Spleen (tissue), 11 donors: ENCODE measurements around the gene NFRKB. TPM values are rescaled to one million over a fixed set of nuclear protein-coding genes. Genes with fewer than 3 reads are reported as not detected.

ENCODE experiments used
- DNase-seq: peaks from one replicate; pipeline ENCODE4 v3.0.0-alpha.2; 2020
- H3K27ac ChIP-seq, 8 donors: fragments of 200-600 bp; sonication (generic) in 7 of 8; 1 replicate in 4 of 8; 2 replicates in 4 of 8; pipeline versions ENCODE4 v1.5.0 to v1.8.0; 2016 to 2021; ENCODE audit warnings: inconsistent platforms in 4 of 8, mild to moderate bottlenecking in 4 of 8, moderate library complexity in 1 of 8
- H3K27me3 ChIP-seq, 7 donors: fragments of 200-600 bp; sonication (generic) in 6 of 7; replicated peaks in 1 of 7; 1 replicate in 4 of 7; 2 replicates in 3 of 7; pipeline versions ENCODE4 v1.5.0 to v1.8.0; 2016 to 2021; ENCODE audit warnings: inconsistent platforms in 3 of 7, mild to moderate bottlenecking in 1 of 7
- H3K36me3 ChIP-seq, 6 donors: fragments of 200-600 bp; sonication (generic) in 5 of 6; 1 replicate in 4 of 6; 2 replicates in 2 of 6; pipeline versions ENCODE4 v1.5.0 to v1.8.0; 2016 to 2021; ENCODE audit warnings: inconsistent platforms in 2 of 6
- H3K4me1 ChIP-seq, 6 donors: fragments of 200-600 bp; sonication (generic) in 5 of 6; 1 replicate in 3 of 6; 2 replicates in 3 of 6; pipeline versions ENCODE4 v1.5.0 to v1.8.0; 2016 to 2021; ENCODE audit warnings: inconsistent platforms in 3 of 6
- H3K4me3 ChIP-seq, 8 donors: fragments of 200-600 bp; sonication (generic) in 7 of 8; 1 replicate in 4 of 8; 2 replicates in 4 of 8; pipeline versions ENCODE4 v1.5.0 to v1.8.0; 2016 to 2021; ENCODE audit warnings: inconsistent platforms in 4 of 8, mild to moderate bottlenecking in 4 of 8, moderate library complexity in 2 of 8
- H3K9me3 ChIP-seq, 8 donors: fragments of 200-600 bp; sonication (generic) in 7 of 8; 1 replicate in 4 of 8; 2 replicates in 4 of 8; pipeline versions ENCODE4 v1.5.0 to v1.8.0; 2016 to 2021; ENCODE audit warnings: inconsistent platforms in 4 of 8
- CTCF ChIP-seq, 11 experiments: fragments of 200-600 bp in 7 of 11; fragments of 450-650 bp in 4 of 11; sonication (generic) in 4 of 11; IDR thresholded peaks in 8 of 11; conservative IDR thresholded peaks in 3 of 11; 1 replicate in 7 of 11; 2 replicates in 4 of 11; pipeline versions ENCODE4 v1.4.0 to v1.8.0; 2016 to 2021; ENCODE audit warnings: antibody characterized with exemption in 11 of 11, inconsistent platforms in 4 of 11, mild to moderate bottlenecking in 1 of 11
- POLR2A ChIP-seq, 3 donors: fragments of 450-650 bp; IDR thresholded peaks; one replicate each; pipeline ENCODE4 v1.5.1; 2017; ENCODE audit warnings: antibody characterized with exemption in 3 of 3, mild to moderate bottlenecking in 1 of 3
- POLR2AphosphoS5 ChIP-seq, 3 donors: sonication (generic); formaldehyde crosslinking; IDR thresholded peaks; one replicate each; pipeline ENCODE4 v1.5.1; 2017; ENCODE audit warnings: antibody characterized with exemption in 3 of 3
- WGBS, 5 donors: extraction: QIAGEN DNeasy Blood & Tissue Kit in 3 of 5; methylation state at CpG; one replicate each; pipeline versions ENCODE4 v1.1.5 to v1.1.7; 2013 to 2018; 5-methylcytosine and 5-hydroxymethylcytosine counted together
- intact Hi-C: fragments of 100-400 bp; cut with DNase I; formaldehyde crosslinking; loops from one replicate; pipeline ENCODE4 v1.15.0; 2023; ENCODE audit warnings: low total_unique reads
- polyA plus RNA-seq, 3 donors: library from polyadenylated mRNA; stranded (reverse); fragments of 200-250 nt; gene quantifications; one replicate each; pipeline ENCODE4 v1.2.1, GENCODE V29; 2013
- total RNA-seq, 7 donors: library from RNA; depleted of rRNA in 3 of 7; stranded (reverse); fragments of >200 nt in 3 of 7; fragmentation: NEBNext Ultra II Directional in 4 of 7; extraction: Animal tissue kit (Norgen Biotek cat#: 25700) in 4 of 7; gene quantifications; one replicate each; pipeline versions ENCODE4 v1.1.0 to v1.2.1, GENCODE V29; 2016 to 2021
- donor health status: healthy with polysubstance abuse.
- donor health status: DM: no; HTN: no; CAD: no; lungs with moderate emphysema.
- donor health status: DM: no; HTN: no; CAD: no.
- donor health status: Bipolar disorder and iron deficiency.
- donor health status: healthy.
- donor health status: DM: no; HTN: no; CAD: no.
- donor health status: DM: yes; HTN: yes; CAD: no.

The NFRKB gene
- total and polyA plus RNA-seq, 10 donors: 5.3 to 53.2 (median 27.6) TPM

GRCh38 chr11:129929721-129930120 is 34.3 kb upstream of the NFRKB start:
- no peak for TF ChIP-seq POLR2AphosphoS5 (IDR thresholded peaks at IDR 0.05)
- no peak for TF ChIP-seq POLR2A (IDR thresholded peaks at IDR 0.05)
- no peak for TF ChIP-seq CTCF (IDR thresholded peaks at IDR 0.05 in 8 of 11, conservative IDR thresholded peaks at IDR 0.05 in 3 of 11)
- intact Hi-C loops: no loop called here
- no peaks in the 10 kb centered on the region for H3K9me3 ChIP-seq
- peak overlapping the region in 4 of 8 donors; percentile 28 to 46 (median 40) for H3K27ac ChIP-seq
- no peaks in the 10 kb centered on the region for H3K27me3 ChIP-seq
- peaks cover 0 to 22% (median 0%) of the 10 kb centered on the region in 6 donors for H3K4me1 ChIP-seq
- WGBS, 5 donors: 56 to 91% (median 77%) methylated on average over 2 of the region's 2 CpGs
- DNase-seq: no peak
- no peak overlapping the region for H3K4me3 ChIP-seq
- peaks cover 0 to 68% (median 17%) of the 10 kb centered on the region in 6 donors for H3K36me3 ChIP-seq

- TF ChIP-seq POLR2A (IDR thresholded peaks at IDR 0.05): no peak
- TF ChIP-seq POLR2AphosphoS5 (IDR thresholded peaks at IDR 0.05): no peak
- TF ChIP-seq CTCF (IDR thresholded peaks at IDR 0.05 in 8 of 11, conservative IDR thresholded peaks at IDR 0.05 in 3 of 11): no peak
- H3K27me3 ChIP-seq: no peaks in the 10 kb centered on the region
- peaks cover 0 to 22% (median 0%) of the 10 kb centered on the region in 6 donors for H3K4me1 ChIP-seq
- H3K36me3 ChIP-seq: peaks cover 0 to 67% (median 18%) of the 10 kb centered on the region in 6 donors
- 84 to 94% (median 88%) methylated on average over 3 of the region's 3 CpGs for WGBS, 5 donors
- H3K4me3 ChIP-seq: no peak overlapping the region
- H3K9me3 ChIP-seq: no peaks in the 10 kb centered on the region
- peak overlapping the region in 1 of 8 donors; percentile 45 for H3K27ac ChIP-seq
- no peak for DNase-seq
- intact Hi-C loops: no loop called here
Measured at GRCh38 chr11:129928923-129929692, 33.7 kb upstream of the NFRKB start.

- Histone ChIP-seq H3K4me1 (peaks cover 0 to 19% (median 2%) of the 10 kb centered on the region in 6 donors), H3K27me3 (no peaks in the 10 kb centered on the region), H3K9me3 (no peaks in the 10 kb centered on the region), H3K4me3 (no peak overlapping the region), H3K36me3 (peaks cover 0 to 70% (median 12%) of the 10 kb centered on the region in 6 donors), H3K27ac (no peak overlapping the region)
- no peak for DNase-seq
- WGBS, 5 donors: 91 to 96% (median 95%) methylated on average over 5 of the region's 5 CpGs
- intact Hi-C loops: loop anchor here (1.0 kb wide), 1 partner anchor 210 kb away; no protein-coding TSS in a partner anchor
- no peak for TF ChIP-seq POLR2A (IDR thresholded peaks at IDR 0.05)
- no peak for TF ChIP-seq POLR2AphosphoS5 (IDR thresholded peaks at IDR 0.05)
- TF ChIP-seq CTCF (IDR thresholded peaks at IDR 0.05 in 8 of 11, conservative IDR thresholded peaks at IDR 0.05 in 3 of 11): no peak
Measured at GRCh38 chr11:129922674-129923073, 27.3 kb upstream of the NFRKB start.

GRCh38 chr11:129918361-129918760 is 23.0 kb upstream of the NFRKB start:
- intact Hi-C loops: no loop called here
- DNase-seq: no peak
- no peak for TF ChIP-seq CTCF (IDR thresholded peaks at IDR 0.05 in 8 of 11, conservative IDR thresholded peaks at IDR 0.05 in 3 of 11)
- H3K36me3 ChIP-seq: peaks cover 3 to 95% (median 39%) of the 10 kb centered on the region in 6 donors
- H3K4me1 ChIP-seq: peaks cover 0 to 13% (median 2%) of the 10 kb centered on the region in 6 donors
- no peaks in the 10 kb centered on the region for H3K27me3 ChIP-seq
- no peaks in the 10 kb centered on the region for H3K9me3 ChIP-seq
- no peak overlapping the region for H3K27ac ChIP-seq
- H3K4me3 ChIP-seq: no peak overlapping the region
- WGBS, 5 donors: 96 to 98% (median 96%) methylated on average over 22 of the region's 22 CpGs
